H1 (cell line): ENCODE data around the gene FAM47A. TPM values are rescaled to one million over a fixed set of nuclear protein-coding genes. Genes with fewer than 3 reads are reported as not detected.

ENCODE experiments used
- POLR2AphosphoS5 ChIP-seq: IDR thresholded peaks from 2 replicates; pipeline ENCODE4 v1.6.1; 2011; ENCODE audit warnings: low read depth, low read length
- RAD21 ChIP-seq, 2 experiments: IDR thresholded peaks in 1 of 2; conservative IDR thresholded peaks in 1 of 2; 2 replicates each; pipeline ENCODE4 v1.6.1; 2011; ENCODE audit warnings: low read depth in 2 of 2, low read length in 2 of 2, improper control_type of control experiment in 1 of 2, inconsistent platforms in 1 of 2, mild to moderate bottlenecking in 1 of 2, moderate library complexity in 1 of 2
- polyA plus RNA-seq, 7 experiments: library from polyadenylated mRNA; depleted of rRNA in 3 of 7; stranded (reverse) in 5 of 7; unstranded in 2 of 7; fragments of >200 nt in 5 of 7; fragments of 200-250 nt in 2 of 7; gene quantifications; 1 replicate in 5 of 7; 2 replicates in 1 of 7; 4 replicates in 1 of 7; pipeline versions ENCODE4 v1.2.1 to v1.2.3, GENCODE V29; 2011 to 2013; ENCODE audit warnings: missing spikeins in 2 of 7, mixed read lengths in 2 of 7
- total RNA-seq: library from RNA; stranded (reverse); fragmentation: NEBNext Ultra II Directional; extraction: Animal tissue kit (Norgen Biotek cat#: 25700); gene quantifications from 2 replicates; pipeline ENCODE4 v1.2.1, GENCODE V29; 2021

FAM47A gene
- total and polyA plus RNA-seq, 2 of the 8 experiments (the other 6 are each of a cell fraction or from before 2014, with no cell fraction given), result not detected

- no peak for TF ChIP-seq RAD21 (IDR thresholded peaks at IDR 0.05 in 1 of 2, conservative IDR thresholded peaks at IDR 0.05 in 1 of 2; ENCODE audit: low read depth in 2 of 2, low read length in 2 of 2)
- TF ChIP-seq POLR2AphosphoS5, result no peak
Measured at GRCh38 chrX:34140816-34141215, 8.7 kb upstream of the FAM47A start (continued).
